A549 (cell line): Measurements from ENCODE around the gene FGD5. TPM values are rescaled to one million over a fixed set of nuclear protein-coding genes. Genes with fewer than 3 reads are reported as not detected.

Experiments used
- ATAC-seq, 2 experiments: fragments of 200-7000 bp in 1 of 2; fragments of >200 bp in 1 of 2; cut with Nextera tagmentation in 1 of 2; cut with Tn5 transposase in 1 of 2; 3 replicates each; pipeline versions ENCODE4 v1.8.0 to v1.9.1; 2018 to 2020; ENCODE audit warnings: mild to moderate bottlenecking in 1 of 2, moderate library complexity in 1 of 2
- CTCF ChIA-PET: fragments of 300-600 bp; sonication (Branson Sonifier 250); formaldehyde crosslinking; extraction: SDS; loops from one replicate; lab custom pipeline; 2021; ENCODE audit warnings: antibody characterized with exemption, inconsistent platforms; lab: Yijun Ruan, JAX
- POLR2A ChIA-PET: fragments of 350-600 bp; formaldehyde crosslinking; extraction: SDS; loops from one replicate; lab custom pipeline; 2021; ENCODE audit warnings: antibody characterized with exemption, inconsistent platforms; lab: Yijun Ruan, JAX
- DNase-seq, 2 experiments: peaks; one replicate each; pipeline versions ENCODE4 v3.0.0 to v3.0.0-alpha.2; 2011 to 2016; ENCODE audit warnings: low read depth in 1 of 2, low spot score in 1 of 2
- FAIRE-seq: peaks from 2 replicates; lab custom pipeline; 2011; peaks lifted over from hg19 to GRCh38; lab: Jason Lieb, UNC
- H3K27ac ChIP-seq, 2 experiments: fragments of >200 bp; sonication (Bioruptor Twin); formaldehyde crosslinking; 3 replicates each; pipeline ENCODE4 v1.5.1; 2016 to 2017
- H3K4me1 ChIP-seq: fragments of >200 bp; sonication (Bioruptor Twin); formaldehyde crosslinking; 3 replicates; pipeline ENCODE4 v1.6.1; 2016
- H3K4me2 ChIP-seq: fragments of >200 bp; sonication (Bioruptor Twin); formaldehyde crosslinking; 3 replicates; pipeline ENCODE4 v1.6.1; 2016
- H3K4me3 ChIP-seq: fragments of >200 bp; sonication (Bioruptor Twin); formaldehyde crosslinking; 3 replicates; pipeline ENCODE4 v1.5.1; 2016
- H3K9me3 ChIP-seq: fragments of >200 bp; sonication (Bioruptor Twin); formaldehyde crosslinking; 3 replicates; pipeline ENCODE4 v1.6.1; 2016
- ATOH8 ChIP-seq: fragments of 250-450 bp; sonication (Bioruptor Pico); IDR thresholded peaks from 2 replicates; pipeline ENCODE4 v1.5.0; 2020; ENCODE audit warnings: low read depth, mild to moderate bottlenecking, moderate library complexity
- BHLHE40 ChIP-seq: IDR thresholded peaks from 2 replicates; pipeline ENCODE4 v1.6.1; 2012; ENCODE audit warnings: low read depth, low read length, inconsistent platforms
- CBX8 ChIP-seq: fragments of 200-600 bp; sonication (generic); IDR thresholded peaks from 2 replicates; pipeline ENCODE4 v1.6.1; 2016
- CTCF ChIP-seq: fragments of >200 bp; sonication (Bioruptor Twin); formaldehyde crosslinking; IDR thresholded peaks from 3 replicates; pipeline ENCODE4 v1.5.1; 2016
- E2F6 ChIP-seq: IDR thresholded peaks from 2 replicates; pipeline ENCODE4 v1.6.1; 2012; ENCODE audit warnings: low read depth, borderline replicate concordance
- EP300 ChIP-seq, 2 experiments: fragments of >200 bp; sonication (Bioruptor Twin); formaldehyde crosslinking; IDR thresholded peaks; 2 replicates in 1 of 2; 3 replicates in 1 of 2; pipeline ENCODE4 v1.6.1; 2016 to 2017
- ESRRA ChIP-seq: fragments of 150-350 bp; IDR thresholded peaks from 2 replicates; pipeline ENCODE4 v1.6.1; 2014; ENCODE audit warnings: mild to moderate bottlenecking, low read length, borderline replicate concordance
- FOSB ChIP-seq: fragments of 250-450 bp; sonication (Bioruptor Pico); IDR thresholded peaks from 2 replicates; pipeline ENCODE4 v1.5.0; 2020; ENCODE audit warnings: mild to moderate bottlenecking, moderate library complexity
- FOXS1 ChIP-seq: fragments of 250-450 bp; sonication (Bioruptor Pico); IDR thresholded peaks from 2 replicates; pipeline ENCODE4 v1.5.0; 2020; ENCODE audit warnings: mild to moderate bottlenecking, moderate library complexity
- HDAC2 ChIP-seq: fragments of 200-600 bp; sonication (generic); IDR thresholded peaks from 2 replicates; pipeline ENCODE4 v1.6.1; 2016
- HOXA7 ChIP-seq: fragments of 250-450 bp; sonication (Bioruptor Pico); IDR thresholded peaks from 2 replicates; pipeline ENCODE4 v1.5.0; 2020; ENCODE audit warnings: mild to moderate bottlenecking, moderate library complexity
- KDM5A ChIP-seq: fragments of 200-600 bp; sonication (generic); IDR thresholded peaks from 2 replicates; pipeline ENCODE4 v1.6.1; 2016; ENCODE audit warnings: antibody characterized with exemption, mild to moderate bottlenecking
- MAX ChIP-seq: IDR thresholded peaks from 2 replicates; pipeline ENCODE4 v1.6.1; 2012
- MYC ChIP-seq: IDR thresholded peaks from 2 replicates; pipeline ENCODE4 v1.6.1; 2012; ENCODE audit warnings: mild to moderate bottlenecking, inconsistent platforms, low read length, improper control_type of control experiment, borderline replicate concordance
- NPAS2 ChIP-seq: fragments of 250-450 bp; sonication (Bioruptor Pico); IDR thresholded peaks from 2 replicates; pipeline ENCODE4 v1.8.0; 2022; ENCODE audit warnings: mild to moderate bottlenecking, moderate library complexity, borderline replicate concordance
- NR3C1 ChIP-seq: fragments of >200 bp; sonication (Bioruptor Twin); formaldehyde crosslinking; IDR thresholded peaks from 3 replicates; pipeline ENCODE4 v1.6.1; 2017
- PHF8 ChIP-seq: fragments of 200-600 bp; sonication (generic); IDR thresholded peaks from 2 replicates; pipeline ENCODE4 v1.6.1; 2016; ENCODE audit warnings: low read depth, mild to moderate bottlenecking, antibody characterized with exemption, moderate library complexity, borderline replicate concordance
- RCOR1 ChIP-seq: fragments of 150-350 bp; IDR thresholded peaks from 2 replicates; pipeline ENCODE4 v1.6.1; 2014; ENCODE audit warnings: antibody characterized with exemption, low read length, low read depth
- SMC3 ChIP-seq: fragments of >200 bp; sonication (Bioruptor Twin); formaldehyde crosslinking; IDR thresholded peaks from 3 replicates; pipeline ENCODE4 v1.6.1; 2018; ENCODE audit warnings: inconsistent platforms
- SREBF2 ChIP-seq: fragments of 450-650 bp; IDR thresholded peaks from 2 replicates; pipeline ENCODE4 v1.6.1; 2014; ENCODE audit warnings: mild to moderate bottlenecking, moderate library complexity
- ZC3H11A ChIP-seq: fragments of 450-650 bp; IDR thresholded peaks from 2 replicates; pipeline ENCODE4 v1.6.1; 2014; ENCODE audit warnings: antibody characterized with exemption, mild to moderate bottlenecking
- WGBS: methylation state at CpG from one replicate; pipeline ENCODE4 v1.1.6; 2017; ENCODE audit errors: missing lambda C conversion rate; 5-methylcytosine and 5-hydroxymethylcytosine counted together
- polyA plus RNA-seq, 4 experiments: library from polyadenylated mRNA; depleted of rRNA in 3 of 4; stranded (reverse); fragments of >200 nt; fragmentation: RNase III in 1 of 4; extraction: RNeasy Plus Mini Kit Qiagen cat#74134 plus additional on column Dnase treatment in 1 of 4; gene quantifications; 2 replicates in 3 of 4; 3 replicates in 1 of 4; pipeline ENCODE4 v1.2.3, GENCODE V29; 2011 to 2017
- TF ChIP-seq, protein P1 (sequence below): fragments of 200-600 bp; sonication (generic); IDR thresholded peaks from 2 replicates; pipeline ENCODE4 v1.6.1; 2016; ENCODE audit warnings: antibody characterized with exemption, mild to moderate bottlenecking, moderate library complexity
- TF ChIP-seq, protein P2 (sequence below): fragments of 450-650 bp; IDR thresholded peaks from 2 replicates; pipeline ENCODE4 v1.6.1; 2014; ENCODE audit warnings: antibody characterized with exemption

FGD5 gene
- polyA plus RNA-seq, 2 of the 4 experiments (the other 2 are of a cell fraction), result 0.16 TPM; not detected in 1

DNA sequence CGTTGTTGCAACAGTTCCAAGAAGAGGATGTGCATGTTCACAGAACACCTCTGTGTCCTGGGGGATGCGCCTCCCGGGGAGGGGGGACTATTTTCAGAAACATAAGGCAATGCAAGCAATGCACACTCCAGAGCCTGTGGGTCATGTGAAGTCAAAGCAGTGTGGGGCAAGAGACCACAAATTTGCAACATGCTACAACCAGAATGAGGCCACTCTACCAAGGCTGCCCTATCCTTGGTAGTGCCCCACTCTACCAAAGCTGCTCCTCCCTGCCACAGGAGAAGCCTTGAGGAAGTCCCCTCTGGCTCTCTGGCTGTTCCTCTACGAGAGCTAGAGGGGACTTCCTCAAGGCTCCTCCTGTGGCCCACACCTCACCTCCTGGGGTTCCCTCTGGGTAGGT, 120.2 kb downstream of the FGD5 start:
- H3K4me2 ChIP-seq, result no peak overlapping the region
- H3K4me1 ChIP-seq, result peaks cover 7% of the 10 kb centered on the region; the same call in 1 of the 3 replicates
- TF ChIP-seq ZC3H11A, result no peak
- TF ChIP-seq PHF8, result no peak
- TF ChIP-seq RCOR1, result no peak
- no peak for TF ChIP-seq CBX8
- TF ChIP-seq SMC3, result no peak
- TF ChIP-seq BHLHE40, result no peak
- no peak for TF ChIP-seq FOXS1 (CRISPR knock-in tag)
- TF ChIP-seq, protein P1, sequence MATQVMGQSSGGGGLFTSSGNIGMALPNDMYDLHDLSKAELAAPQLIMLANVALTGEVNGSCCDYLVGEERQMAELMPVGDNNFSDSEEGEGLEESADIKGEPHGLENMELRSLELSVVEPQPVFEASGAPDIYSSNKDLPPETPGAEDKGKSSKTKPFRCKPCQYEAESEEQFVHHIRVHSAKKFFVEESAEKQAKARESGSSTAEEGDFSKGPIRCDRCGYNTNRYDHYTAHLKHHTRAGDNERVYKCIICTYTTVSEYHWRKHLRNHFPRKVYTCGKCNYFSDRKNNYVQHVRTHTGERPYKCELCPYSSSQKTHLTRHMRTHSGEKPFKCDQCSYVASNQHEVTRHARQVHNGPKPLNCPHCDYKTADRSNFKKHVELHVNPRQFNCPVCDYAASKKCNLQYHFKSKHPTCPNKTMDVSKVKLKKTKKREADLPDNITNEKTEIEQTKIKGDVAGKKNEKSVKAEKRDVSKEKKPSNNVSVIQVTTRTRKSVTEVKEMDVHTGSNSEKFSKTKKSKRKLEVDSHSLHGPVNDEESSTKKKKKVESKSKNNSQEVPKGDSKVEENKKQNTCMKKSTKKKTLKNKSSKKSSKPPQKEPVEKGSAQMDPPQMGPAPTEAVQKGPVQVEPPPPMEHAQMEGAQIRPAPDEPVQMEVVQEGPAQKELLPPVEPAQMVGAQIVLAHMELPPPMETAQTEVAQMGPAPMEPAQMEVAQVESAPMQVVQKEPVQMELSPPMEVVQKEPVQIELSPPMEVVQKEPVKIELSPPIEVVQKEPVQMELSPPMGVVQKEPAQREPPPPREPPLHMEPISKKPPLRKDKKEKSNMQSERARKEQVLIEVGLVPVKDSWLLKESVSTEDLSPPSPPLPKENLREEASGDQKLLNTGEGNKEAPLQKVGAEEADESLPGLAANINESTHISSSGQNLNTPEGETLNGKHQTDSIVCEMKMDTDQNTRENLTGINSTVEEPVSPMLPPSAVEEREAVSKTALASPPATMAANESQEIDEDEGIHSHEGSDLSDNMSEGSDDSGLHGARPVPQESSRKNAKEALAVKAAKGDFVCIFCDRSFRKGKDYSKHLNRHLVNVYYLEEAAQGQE, result no peak
- TF ChIP-seq NPAS2 (CRISPR knock-in tag), result no peak
- no peak for TF ChIP-seq ATOH8 (CRISPR knock-in tag)
- no peak for TF ChIP-seq KDM5A
- no peak for TF ChIP-seq ESRRA
- no peak for TF ChIP-seq E2F6
- no peak for TF ChIP-seq HDAC2
- no peak for TF ChIP-seq EP300 (IDR thresholded peaks at IDR 0.05)
- no peak for TF ChIP-seq SREBF2
- no peak for TF ChIP-seq MAX
- TF ChIP-seq, all 56 proteins: peak for 0
- Histone ChIP-seq H3K27ac (no peak overlapping the region), H3K4me3 (no peak overlapping the region), H3K9me3 (no peaks in the 10 kb centered on the region)
- WGBS, result 65% methylated on average over 3 of the region's 4 CpGs
- ATAC-seq (no peak), FAIRE-seq (no peak), DNase-seq (no peak)
- ChIA-PET CTCF (interaction anchor here (3.0 kb wide), 1 partner anchor 13 kb away, joined by 13 read pairs; no protein-coding TSS in a partner anchor), POLR2A (no interaction called here)

GRCh38 chr3:14941871-14942270, 123.1 kb downstream of the FGD5 start:
- H3K27ac ChIP-seq, result no peak overlapping the region
- no peak for TF ChIP-seq NR3C1
- CTCF ChIA-PET, result interaction anchor here (0.9 to 3.5 kb wide), 2 partner anchors 11 to 16 kb away, joined by 3 to 17 read pairs; no protein-coding TSS in a partner anchor

DNA sequence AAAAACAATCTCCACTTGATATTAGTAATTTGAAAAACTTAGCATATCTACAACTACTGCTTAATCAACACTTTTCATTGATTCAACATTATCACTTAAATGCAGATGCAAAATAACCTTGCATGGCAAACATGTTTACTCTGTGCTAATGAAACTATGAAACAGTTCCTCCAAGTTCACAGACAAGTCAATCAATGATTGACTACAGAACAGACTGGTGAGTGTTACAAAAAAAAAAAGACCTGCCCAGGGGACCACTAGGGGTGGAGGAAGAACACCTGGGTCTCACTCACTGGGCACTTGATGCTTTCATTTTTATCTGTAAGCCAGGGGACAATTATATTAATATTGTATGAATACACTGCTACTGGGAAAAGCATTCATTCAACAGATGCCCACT, 124.3 kb downstream of the FGD5 start:
- FAIRE-seq, result no peak
- no peak for DNase-seq
- CTCF ChIA-PET, result interaction anchor here (3.5 kb wide), 1 partner anchor 17 kb away, joined by 17 read pairs; no protein-coding TSS in a partner anchor
- no peak overlapping the region for H3K4me2 ChIP-seq
- POLR2A ChIA-PET, result no interaction called here
- H3K27ac ChIP-seq, result no peak overlapping the region
- ATAC-seq, result no peak
- no peaks in the 10 kb centered on the region for H3K9me3 ChIP-seq
- H3K4me3 ChIP-seq, result no peak overlapping the region
- H3K4me1 ChIP-seq, result peaks cover 13% of the 10 kb centered on the region; the same call in 2 of the 3 replicates
- TF ChIP-seq, protein P2, sequence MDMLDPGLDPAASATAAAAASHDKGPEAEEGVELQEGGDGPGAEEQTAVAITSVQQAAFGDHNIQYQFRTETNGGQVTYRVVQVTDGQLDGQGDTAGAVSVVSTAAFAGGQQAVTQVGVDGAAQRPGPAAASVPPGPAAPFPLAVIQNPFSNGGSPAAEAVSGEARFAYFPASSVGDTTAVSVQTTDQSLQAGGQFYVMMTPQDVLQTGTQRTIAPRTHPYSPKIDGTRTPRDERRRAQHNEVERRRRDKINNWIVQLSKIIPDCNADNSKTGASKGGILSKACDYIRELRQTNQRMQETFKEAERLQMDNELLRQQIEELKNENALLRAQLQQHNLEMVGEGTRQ, result no peak
- TF ChIP-seq CTCF (no peak), HOXA7 (no peak), MYC (no peak), CBX8 (no peak), NPAS2 (CRISPR knock-in tag) (no peak), FOSB (CRISPR knock-in tag) (no peak)
- TF ChIP-seq, protein P1, result no peak

More at GRCh38 chr3:14941871-14942270, 123.1 kb downstream of the FGD5 start:
- ATAC-seq (no peak), DNase-seq (no peak), FAIRE-seq (no peak)
- POLR2A ChIA-PET, result no interaction called here
- Histone ChIP-seq H3K4me3 (no peak overlapping the region), H3K4me1 (peaks cover 13% of the 10 kb centered on the region; the same call in 2 of the 3 replicates), H3K9me3 (no peaks in the 10 kb centered on the region), H3K4me2 (no peak overlapping the region)
- 87% methylated on average over 1 of the region's 1 CpG for WGBS
